Cortex of kidney (tissue), 1 donor: ENCODE results near the gene FBXW11.
"Not testable (repeated sequence)": the region's sequence is repeated elsewhere in the genome, so short reads cannot be mapped to it uniquely, and the experiment has no call there.

Experiments
- DNase-seq: peaks from one replicate; lab custom pipeline; 2025; lab: John Stamatoyannopoulos, UW

FBXW11 gene

DNA sequence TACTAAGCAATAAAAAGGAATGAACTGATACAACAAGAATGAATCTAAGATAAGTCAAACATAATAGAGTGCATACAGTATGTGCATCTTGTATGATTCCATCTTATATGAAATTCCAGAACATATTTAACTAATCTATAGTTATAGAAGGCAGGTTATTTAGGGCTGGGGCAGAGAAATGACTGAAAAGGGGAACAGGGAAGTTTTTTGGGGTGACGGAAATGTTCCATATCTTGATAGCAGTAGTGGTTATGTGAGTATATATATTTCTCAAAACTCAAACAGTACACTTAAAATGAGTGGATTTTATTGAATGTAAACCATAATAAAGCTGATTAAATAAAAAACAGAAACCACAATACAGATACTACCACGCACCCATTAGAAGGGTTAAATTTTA lies 24.6 kb downstream of the FBXW11 start:
- no peak for DNase-seq

DNA sequence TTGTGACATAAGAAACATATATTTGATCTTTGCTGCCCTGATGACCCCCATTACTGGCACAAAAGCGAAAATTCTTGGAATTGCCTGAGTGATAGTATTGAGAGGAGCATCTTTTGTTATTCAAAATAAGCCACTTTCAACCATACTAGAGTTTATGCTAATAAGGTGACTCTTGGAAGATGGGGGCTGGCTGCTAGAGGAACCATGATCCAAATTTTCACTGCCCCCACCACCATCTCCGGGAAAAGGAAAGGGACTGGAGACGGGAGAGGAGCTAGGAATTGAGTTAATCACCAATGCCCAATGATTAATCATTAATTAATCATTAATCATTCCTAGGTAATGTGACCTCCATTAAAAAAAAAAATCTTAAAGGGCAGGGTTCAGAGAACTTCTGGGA lies 25.6 kb downstream of the FBXW11 start:
- no peak for DNase-seq

DNA sequence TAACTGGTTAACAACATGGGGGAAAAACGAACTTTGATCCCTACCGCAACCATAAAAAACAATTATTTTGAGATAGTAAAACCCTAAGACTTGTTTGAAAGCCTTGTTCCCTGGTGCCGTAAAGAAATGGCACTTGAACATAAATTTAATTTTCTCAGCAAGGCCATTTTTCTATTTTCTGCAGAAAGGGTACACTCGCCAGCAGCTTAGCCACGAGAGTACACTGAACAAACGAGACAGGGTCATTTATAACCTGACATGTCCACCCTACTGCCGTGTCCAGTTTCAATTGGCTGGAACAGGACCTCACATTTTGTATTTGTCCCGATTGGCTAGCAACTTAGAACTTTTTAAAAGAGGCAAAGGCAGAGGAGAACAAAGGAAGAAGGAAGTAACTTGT lies 26.8 kb downstream of the FBXW11 start:
- no peak for DNase-seq

DNA sequence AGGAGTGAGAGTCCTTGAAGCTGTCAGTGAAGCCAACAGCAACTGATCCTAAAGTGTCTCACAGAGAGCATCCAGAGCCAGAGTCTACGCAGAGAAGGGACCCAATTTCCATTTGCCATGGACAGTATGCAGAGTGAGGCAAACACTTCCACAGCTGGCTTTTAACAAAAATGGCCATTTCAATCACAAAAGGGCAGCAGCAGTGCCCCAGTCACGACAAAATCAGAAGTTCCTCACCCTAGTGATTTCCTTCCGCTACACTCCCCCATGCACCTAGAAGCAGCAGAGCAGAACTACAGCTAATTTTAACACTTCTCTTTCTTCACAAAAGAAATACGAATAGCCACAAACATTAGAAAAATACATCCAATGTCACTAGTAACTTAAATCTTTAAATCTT lies 27.9 kb downstream of the FBXW11 start:
- no peak for DNase-seq

DNA sequence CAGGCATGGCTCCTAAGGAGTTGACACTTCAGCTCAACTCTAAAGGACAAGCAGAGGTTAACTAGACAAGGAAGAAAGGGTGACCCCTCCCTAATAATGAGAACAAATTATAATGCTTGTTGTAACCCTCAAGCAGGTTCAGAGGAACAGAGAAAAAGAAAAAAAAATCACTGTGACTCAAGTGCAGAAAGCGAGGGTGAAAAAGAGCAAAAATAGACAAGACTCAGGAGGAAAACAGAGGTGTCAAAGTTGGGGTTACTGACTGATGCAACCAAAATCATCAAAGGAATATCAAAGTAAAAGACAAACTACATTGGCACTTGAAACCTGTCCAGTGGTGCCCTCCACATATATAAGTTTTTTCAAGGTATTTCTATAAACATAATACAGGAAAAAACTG lies 28.4 kb downstream of the FBXW11 start:
- DNase-seq: no peak

DNA sequence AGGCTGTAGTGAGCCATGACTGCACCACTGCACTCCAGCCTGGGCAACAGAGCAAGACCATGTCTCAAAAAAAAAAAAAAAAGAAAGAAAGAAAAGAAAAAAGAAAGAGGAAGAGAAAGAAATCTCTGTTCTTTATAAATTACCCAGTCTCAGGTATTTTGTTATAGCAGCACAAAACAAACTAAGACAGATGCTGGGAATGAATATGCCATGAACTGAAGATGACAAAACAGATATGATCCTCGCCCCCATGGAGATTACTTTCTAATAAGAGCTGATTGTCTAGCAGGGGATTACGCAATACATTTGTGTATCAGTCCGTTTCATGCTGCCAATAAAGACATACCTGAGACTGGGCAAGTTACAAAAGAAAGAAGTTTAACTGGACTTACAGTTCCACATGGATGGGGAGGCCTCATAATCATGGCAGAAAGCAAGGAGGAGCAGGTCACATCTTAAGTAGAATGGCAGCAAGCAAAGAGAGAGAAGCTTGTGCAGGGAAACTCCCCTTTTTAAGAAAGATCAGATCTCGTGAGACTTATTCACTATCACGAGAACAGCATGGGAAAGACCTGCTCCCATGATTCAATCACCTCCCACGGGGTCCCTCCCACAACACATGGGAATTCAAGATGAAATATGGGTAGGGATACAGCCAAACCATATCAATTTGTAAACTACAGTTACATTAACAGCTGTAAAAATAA lies 29.0 kb downstream of the FBXW11 start:
- DNase-seq: not testable (repeated sequence)

DNA sequence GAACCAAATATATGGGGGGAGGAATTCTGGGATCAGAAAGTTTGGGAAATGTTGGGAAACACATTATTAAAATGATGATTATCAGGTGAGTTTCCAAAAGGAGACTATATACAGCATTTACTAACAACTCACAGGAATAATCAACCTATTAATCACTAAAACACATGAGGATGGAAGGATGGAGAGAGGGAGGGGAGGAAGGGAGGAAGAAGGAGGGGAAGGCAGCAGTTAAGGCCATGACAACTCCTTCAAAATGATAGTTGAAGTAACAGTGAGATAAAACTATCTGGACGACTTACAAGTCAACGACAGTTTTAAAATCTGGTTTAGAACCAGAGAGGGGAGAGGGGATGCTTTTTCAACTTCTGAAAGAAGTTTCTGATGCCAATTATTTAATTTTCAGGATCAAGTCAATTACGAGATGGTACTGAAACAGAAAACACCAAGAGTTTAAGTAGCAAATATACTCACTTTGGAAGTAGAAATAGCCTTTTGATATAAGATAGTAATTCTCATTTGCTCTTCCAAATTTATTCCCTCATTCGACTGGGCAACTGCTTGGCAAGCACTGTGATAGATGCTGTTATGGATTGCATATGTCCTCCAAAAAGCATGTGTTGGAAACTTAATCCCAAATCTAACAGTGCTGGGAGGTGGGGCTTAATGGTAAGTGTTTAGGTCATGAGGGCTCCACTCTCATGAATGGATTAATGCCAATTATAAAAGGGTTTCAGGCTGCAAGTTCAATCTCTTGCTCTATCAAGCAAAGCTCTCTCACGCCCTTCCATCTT lies 30.4 kb downstream of the FBXW11 start:
- DNase-seq: no peak

DNA sequence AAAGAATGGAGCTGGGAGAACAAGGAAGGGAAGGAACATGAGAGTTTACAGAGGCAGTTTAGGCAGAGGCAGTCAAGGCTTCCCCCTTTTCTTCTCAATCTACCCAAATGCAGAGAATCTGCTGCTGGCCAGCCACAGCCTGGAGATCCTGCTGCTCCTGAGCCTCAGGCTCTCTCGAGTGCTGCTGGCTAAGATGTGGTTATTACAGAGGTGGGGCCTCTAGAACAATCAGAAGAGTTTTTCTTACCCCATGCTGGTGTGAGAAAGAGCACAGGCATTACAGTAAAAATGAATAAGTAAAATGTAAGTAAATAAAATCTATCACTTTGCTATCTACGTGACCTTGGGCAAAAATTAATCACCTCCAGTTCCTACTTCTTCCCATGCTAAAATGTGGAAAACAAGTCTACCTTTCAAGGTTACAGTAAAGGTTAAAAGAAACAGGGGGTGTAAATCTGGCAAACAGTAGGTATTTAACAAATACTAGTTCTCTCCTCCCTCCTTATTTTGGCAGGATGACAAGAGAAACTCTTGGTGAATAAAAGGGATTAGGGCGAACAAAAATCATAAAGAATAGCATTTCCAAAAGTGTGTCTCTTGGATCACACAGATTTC lies 31.1 kb downstream of the FBXW11 start:
- no peak for DNase-seq

DNA sequence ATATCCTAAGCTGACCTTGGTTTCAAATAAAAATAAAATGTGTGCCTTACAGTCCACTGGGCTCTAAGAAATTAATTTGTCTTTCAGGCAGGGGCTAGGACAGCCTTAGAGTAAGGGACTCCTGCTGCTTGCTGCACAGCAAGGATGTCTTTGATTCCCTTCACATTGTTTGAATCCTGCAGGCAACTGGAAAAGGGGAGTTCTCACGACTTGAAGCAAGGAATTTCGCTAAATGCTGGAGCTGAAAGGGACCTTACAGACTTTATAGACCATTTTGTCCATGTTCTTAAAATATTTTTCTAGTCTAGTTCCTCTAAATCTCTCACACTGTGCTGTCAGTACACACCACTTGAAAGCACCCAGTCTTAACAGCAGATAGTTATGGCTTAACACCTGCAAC lies 35.6 kb downstream of the FBXW11 start:
- no peak for DNase-seq

DNA sequence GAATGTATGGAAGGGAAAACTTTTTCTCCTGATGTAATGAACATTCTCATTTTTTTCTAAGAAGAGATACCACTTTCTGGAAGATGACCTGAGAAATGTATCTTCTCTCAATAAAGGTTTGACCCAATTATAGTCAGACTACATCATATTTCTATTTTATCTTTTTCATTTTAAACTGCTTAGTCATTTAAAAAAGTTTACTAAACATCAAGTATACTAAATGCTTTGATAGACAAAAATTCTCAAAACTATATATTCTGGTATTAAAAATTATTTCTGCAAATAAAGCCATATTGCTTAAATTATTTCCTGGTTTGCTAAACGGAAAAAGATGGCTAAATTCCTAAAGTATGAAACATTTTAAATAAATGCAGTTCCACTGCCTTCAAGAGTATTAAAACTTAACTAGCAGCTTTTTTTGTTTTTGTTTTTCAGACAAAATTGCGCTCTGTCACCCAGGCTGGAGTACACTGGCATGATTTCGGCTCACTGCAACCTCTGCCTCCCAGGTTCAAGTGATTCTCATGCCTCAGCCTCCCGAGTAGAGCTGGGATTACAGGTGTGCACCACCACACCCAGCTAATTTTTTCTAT lies 37.1 kb downstream of the FBXW11 start:
- DNase-seq: no peak

DNA sequence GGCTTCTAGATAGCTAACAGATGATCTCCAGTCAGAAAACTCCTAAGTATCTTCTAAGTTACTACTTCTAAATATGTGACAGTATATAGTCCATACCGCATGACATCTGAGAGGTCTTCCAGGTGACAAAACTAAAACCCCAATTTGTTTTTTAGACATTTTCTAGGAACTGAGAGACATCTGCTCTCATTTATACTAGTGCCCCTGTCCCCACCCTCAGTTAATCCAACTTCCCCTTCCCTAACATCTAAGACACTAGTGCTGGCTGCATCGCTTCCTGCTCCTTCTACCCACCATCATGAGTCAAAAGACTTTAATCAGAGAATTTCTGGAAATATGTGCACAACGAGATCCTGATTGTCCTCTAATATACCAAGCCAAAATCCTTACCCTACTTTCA lies 37.9 kb downstream of the FBXW11 start:
- DNase-seq: no peak

DNA sequence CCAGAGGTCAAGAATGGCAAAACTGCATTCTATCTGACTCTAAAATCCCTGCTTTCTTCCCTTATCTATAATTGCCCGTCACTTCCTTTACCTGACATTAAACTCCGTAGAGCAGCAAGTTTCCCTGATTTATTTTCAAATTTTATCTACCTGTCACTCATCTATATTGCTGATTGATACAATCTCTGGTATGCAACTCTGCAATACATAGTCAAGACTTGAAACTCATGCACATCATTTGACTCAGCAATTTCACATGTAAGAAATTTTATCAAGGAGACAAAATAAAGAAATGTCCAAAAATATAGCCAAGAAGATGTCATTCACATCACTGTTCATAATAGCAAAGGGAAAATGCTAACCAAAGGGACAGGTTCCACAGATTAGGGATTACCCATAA lies 39.5 kb downstream of the FBXW11 start:
- no peak for DNase-seq

DNA sequence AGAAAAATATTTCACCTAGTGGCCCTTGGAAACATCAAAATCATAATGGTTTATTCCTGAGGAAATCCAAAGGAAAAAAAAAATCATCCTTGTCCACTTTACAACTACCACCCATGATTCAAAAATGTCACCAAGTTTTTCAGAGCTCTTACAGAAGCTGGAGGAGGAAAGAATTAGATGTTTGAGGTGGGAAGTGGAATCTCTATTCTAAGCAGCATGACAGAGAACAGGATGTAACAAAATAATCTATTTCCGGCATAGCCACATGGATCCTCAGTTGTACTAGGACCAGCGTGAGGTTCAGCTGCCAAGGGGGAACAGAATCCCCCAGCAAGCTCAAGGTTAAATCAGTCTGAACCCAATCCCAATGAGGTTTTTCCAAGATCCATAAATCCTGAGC lies 40.2 kb downstream of the FBXW11 start:
- DNase-seq: no peak

DNA sequence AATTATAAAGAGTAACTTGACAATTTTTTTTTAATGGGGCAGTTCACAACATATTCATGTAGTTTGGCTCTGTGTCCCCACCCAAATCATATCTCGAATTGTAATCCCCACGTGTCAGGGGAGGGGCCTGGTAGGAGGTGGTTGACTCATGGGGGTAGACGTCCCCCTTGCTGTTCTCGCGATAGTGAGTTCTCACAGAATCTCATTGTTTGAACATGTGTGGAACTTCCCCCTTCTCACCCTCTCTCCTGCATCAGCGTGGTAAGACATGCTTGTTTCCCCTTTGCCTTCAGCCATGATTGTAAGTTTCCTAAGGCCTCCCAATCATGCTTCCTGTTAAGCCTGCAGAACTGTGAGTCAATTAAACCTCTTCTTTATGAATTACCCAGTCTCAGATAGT lies 40.7 kb downstream of the FBXW11 start:
- no peak for DNase-seq

DNA sequence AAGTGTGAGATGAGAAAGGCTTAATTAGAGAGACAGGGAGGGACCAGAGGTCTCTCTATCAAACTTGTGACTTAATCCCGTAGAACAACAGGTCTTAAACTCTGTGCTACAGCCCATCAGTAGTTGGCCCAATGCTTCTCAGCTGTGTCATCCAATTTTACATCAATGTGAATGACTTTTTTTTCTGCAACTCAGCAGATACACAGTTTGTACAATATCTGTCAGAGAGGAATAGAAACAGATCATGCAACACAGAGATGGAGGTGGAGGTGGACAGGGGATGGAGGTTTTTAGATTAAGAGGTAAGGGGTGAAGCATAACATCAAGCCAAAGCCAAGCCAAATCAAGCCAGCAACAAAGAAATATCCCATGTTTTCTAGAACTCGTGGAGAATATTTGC lies 43.0 kb downstream of the FBXW11 start:
- DNase-seq: no peak

DNA sequence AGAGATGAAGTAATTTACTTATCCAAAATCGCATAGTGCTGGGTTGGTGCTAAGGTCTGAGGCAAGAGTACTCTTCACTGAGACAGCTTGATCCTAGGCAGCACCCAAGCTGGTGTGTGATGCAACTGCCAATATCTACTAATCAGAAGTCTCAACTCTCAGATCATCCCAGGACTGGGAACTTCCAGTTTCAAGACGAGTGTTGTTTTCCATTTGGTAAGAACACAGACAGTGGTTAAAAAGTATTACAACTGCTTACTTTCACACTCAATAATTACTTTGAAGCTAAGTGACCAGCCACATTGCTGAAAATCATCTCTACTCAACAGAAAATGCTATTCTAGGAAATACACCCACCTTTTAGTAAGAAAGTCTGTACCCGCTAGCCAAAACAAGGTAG lies 45.3 kb downstream of the FBXW11 start:
- DNase-seq: no peak

DNA sequence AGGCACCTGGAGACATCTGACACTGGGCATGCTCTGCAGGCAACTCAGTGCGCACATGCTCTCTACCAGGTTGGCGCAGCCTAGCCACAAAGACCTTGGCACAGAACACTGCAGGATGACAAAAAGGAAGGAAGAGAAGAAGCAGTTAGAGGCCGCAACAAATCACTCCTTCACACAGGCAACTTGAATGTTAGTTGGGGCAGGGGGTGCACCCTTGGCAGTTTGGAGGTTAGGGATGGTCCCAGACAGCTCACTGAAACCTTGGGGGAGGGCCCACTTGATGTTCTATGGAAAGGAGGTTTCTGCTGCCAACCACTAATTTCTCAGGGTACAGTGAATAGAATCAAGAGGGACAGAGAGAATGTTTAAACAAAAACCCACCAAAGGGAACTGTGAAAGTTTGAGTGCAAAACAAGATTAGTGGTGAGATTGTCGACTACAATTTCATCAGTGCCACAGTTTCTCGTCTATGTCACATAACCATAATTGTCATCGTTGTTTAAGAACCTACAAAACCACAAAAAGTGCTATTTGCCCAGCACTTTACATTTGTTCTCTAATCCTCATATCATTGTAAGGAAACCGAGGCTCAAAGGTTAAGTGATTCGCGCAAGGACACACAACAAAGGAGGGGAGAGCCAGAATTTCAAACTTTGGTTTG lies 48.7 kb downstream of the FBXW11 start:
- DNase-seq: no peak

DNA sequence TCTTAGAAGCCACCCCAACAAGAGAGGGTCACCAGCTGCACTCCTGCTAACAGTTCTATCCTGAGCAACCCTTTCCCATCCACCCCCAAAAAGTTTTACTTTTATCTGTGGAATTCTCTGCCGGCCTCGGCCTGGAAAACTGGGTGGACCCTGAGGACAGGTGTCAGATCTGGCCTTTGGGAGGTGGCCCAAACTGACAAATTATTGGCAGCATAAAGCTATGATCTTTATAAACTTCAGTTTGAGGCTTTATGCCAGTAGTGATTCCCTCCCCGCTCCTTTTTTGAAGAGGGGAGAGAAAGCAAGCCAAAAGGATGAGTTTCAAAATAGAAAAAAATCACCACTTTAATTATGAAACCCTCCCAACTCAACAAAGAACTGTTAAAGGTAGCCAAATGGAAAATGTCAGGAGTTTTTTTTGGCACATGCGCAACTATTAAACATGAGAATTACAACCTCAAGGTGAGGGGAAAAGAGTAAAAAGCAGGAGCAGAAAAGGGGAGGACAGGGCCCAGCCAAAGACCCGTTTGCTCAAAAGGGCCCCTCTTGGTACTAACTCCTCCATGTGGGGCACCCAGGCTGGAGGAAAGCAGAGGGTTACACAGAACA lies 49.4 kb downstream of the FBXW11 start:
- DNase-seq: no peak

DNA sequence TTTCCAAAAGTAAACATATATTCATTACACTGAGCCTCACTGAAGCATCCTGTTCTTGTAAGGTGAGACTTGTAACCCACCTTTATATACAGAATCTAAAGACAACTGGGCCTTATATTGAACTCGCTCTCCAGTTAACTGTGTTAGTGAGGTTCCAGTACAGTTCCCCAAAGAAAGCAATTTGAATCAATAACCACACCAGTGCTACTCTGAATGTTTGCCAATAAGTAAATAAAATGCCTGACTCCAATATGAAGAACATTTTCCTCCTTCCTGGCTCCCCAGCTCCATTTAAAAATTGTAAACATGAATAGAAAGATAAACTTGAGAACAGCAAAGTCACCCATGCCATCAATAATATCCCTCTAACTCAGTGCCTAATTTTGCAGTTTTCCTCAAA lies 50.1 kb downstream of the FBXW11 start:
- no peak for DNase-seq

DNA sequence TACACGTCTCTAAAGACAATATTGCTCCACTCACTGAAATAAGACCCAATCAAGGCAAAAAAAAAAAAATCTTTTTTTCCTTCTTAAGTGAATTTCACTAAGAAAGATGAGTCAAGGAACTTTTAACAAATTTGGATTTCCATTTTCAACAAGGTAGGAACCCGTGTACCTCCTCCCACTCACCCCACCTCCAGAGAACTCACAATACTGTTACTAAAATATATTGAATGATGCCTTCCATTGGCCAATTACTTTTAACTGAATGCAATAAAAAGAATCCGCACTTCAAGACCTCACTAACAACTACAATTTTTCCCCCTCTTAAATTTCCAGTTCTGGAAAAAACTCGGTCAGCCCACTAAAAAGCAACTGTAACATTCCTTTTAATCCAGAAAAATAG lies 50.7 kb downstream of the FBXW11 start:
- no peak for DNase-seq

DNA sequence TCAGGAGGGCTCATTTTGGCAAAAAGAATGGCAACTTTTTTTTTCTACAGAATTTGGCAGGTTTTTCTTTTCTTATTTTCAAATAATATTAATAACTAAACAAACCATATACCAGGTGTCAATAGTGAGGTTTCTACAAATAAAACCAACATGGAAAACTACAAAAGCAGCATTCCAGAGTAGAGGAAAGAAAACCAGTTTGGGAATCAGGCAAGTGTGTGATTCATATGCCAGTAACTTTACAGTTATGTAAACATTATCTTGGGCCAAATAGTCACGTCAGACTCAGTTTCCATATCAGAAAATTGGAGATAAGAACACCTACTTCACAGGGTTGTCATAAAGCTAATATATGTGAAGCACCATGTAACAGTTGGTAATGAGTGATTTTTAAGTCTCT lies 51.7 kb downstream of the FBXW11 start:
- no peak for DNase-seq
